A549 (cell line): ENCODE results near the gene QSOX1. TPM values are rescaled to one million over a fixed set of nuclear protein-coding genes. Genes with fewer than 3 reads are reported as not detected.

Source experiments
- ATAC-seq, 2 experiments: fragments of 200-7000 bp in 1 of 2; fragments of >200 bp in 1 of 2; cut with Nextera tagmentation in 1 of 2; cut with Tn5 transposase in 1 of 2; 3 replicates each; pipeline versions ENCODE4 v1.8.0 to v1.9.1; 2018 to 2020; ENCODE audit warnings: mild to moderate bottlenecking in 1 of 2, moderate library complexity in 1 of 2
- CTCF ChIA-PET: fragments of 300-600 bp; sonication (Branson Sonifier 250); formaldehyde crosslinking; extraction: SDS; loops from one replicate; lab custom pipeline; 2021; ENCODE audit warnings: antibody characterized with exemption, inconsistent platforms; lab: Yijun Ruan, JAX
- POLR2A ChIA-PET: fragments of 350-600 bp; formaldehyde crosslinking; extraction: SDS; loops from one replicate; lab custom pipeline; 2021; ENCODE audit warnings: antibody characterized with exemption, inconsistent platforms; lab: Yijun Ruan, JAX
- DNase-seq, 2 experiments: peaks; one replicate each; pipeline versions ENCODE4 v3.0.0 to v3.0.0-alpha.2; 2011 to 2016; ENCODE audit warnings: low read depth in 1 of 2, low spot score in 1 of 2
- FAIRE-seq: peaks from 2 replicates; lab custom pipeline; 2011; peaks lifted over from hg19 to GRCh38; lab: Jason Lieb, UNC
- H3K27ac ChIP-seq, 2 experiments: fragments of >200 bp; sonication (Bioruptor Twin); formaldehyde crosslinking; 3 replicates each; pipeline ENCODE4 v1.5.1; 2016 to 2017
- H3K4me1 ChIP-seq: fragments of >200 bp; sonication (Bioruptor Twin); formaldehyde crosslinking; 3 replicates; pipeline ENCODE4 v1.6.1; 2016
- H3K4me2 ChIP-seq: fragments of >200 bp; sonication (Bioruptor Twin); formaldehyde crosslinking; 3 replicates; pipeline ENCODE4 v1.6.1; 2016
- H3K4me3 ChIP-seq: fragments of >200 bp; sonication (Bioruptor Twin); formaldehyde crosslinking; 3 replicates; pipeline ENCODE4 v1.5.1; 2016
- H3K9me3 ChIP-seq: fragments of >200 bp; sonication (Bioruptor Twin); formaldehyde crosslinking; 3 replicates; pipeline ENCODE4 v1.6.1; 2016
- BHLHE40 ChIP-seq: IDR thresholded peaks from 2 replicates; pipeline ENCODE4 v1.6.1; 2012; ENCODE audit warnings: low read depth, low read length, inconsistent platforms
- CEBPB ChIP-seq, 2 experiments: fragments of >200 bp in 1 of 2; sonication (Bioruptor Twin) in 1 of 2; formaldehyde crosslinking in 1 of 2; IDR thresholded peaks; 2 replicates each; pipeline ENCODE4 v1.6.1; 2012 to 2016
- CHD2 ChIP-seq: fragments of 150-350 bp; IDR thresholded peaks from 2 replicates; pipeline ENCODE4 v1.6.1; 2014; ENCODE audit warnings: low read length; ENCODE audit not compliant: partially characterized antibody
- CTCF ChIP-seq: fragments of >200 bp; sonication (Bioruptor Twin); formaldehyde crosslinking; IDR thresholded peaks from 3 replicates; pipeline ENCODE4 v1.5.1; 2016
- EHF ChIP-seq: fragments of 250-450 bp; sonication (Bioruptor Pico); IDR thresholded peaks from 2 replicates; pipeline ENCODE4 v1.5.0; 2020; ENCODE audit warnings: mild to moderate bottlenecking
- EP300 ChIP-seq, 2 experiments: fragments of >200 bp; sonication (Bioruptor Twin); formaldehyde crosslinking; IDR thresholded peaks; 2 replicates in 1 of 2; 3 replicates in 1 of 2; pipeline ENCODE4 v1.6.1; 2016 to 2017
- ESRRA ChIP-seq: fragments of 150-350 bp; IDR thresholded peaks from 2 replicates; pipeline ENCODE4 v1.6.1; 2014; ENCODE audit warnings: mild to moderate bottlenecking, low read length, borderline replicate concordance
- FOSB ChIP-seq: fragments of 250-450 bp; sonication (Bioruptor Pico); IDR thresholded peaks from 2 replicates; pipeline ENCODE4 v1.5.0; 2020; ENCODE audit warnings: mild to moderate bottlenecking, moderate library complexity
- GATA3 ChIP-seq: IDR thresholded peaks from 2 replicates; pipeline ENCODE4 v1.6.1; 2012; ENCODE audit warnings: borderline replicate concordance
- HOXA7 ChIP-seq: fragments of 250-450 bp; sonication (Bioruptor Pico); IDR thresholded peaks from 2 replicates; pipeline ENCODE4 v1.5.0; 2020; ENCODE audit warnings: mild to moderate bottlenecking, moderate library complexity
- HOXB5 ChIP-seq: fragments of 250-450 bp; sonication (Bioruptor Pico); IDR thresholded peaks from 2 replicates; pipeline ENCODE4 v1.5.0; 2020; ENCODE audit warnings: mild to moderate bottlenecking, moderate library complexity
- JUNB ChIP-seq: fragments of >200 bp; sonication (Bioruptor Twin); formaldehyde crosslinking; IDR thresholded peaks from 2 replicates; pipeline ENCODE4 v1.6.1; 2016
- KDM1A ChIP-seq: fragments of 200-600 bp; sonication (generic); IDR thresholded peaks from 2 replicates; pipeline ENCODE4 v1.6.1; 2016; ENCODE audit warnings: low read depth, mild to moderate bottlenecking
- KDM5A ChIP-seq: fragments of 200-600 bp; sonication (generic); IDR thresholded peaks from 2 replicates; pipeline ENCODE4 v1.6.1; 2016; ENCODE audit warnings: antibody characterized with exemption, mild to moderate bottlenecking
- MAFK ChIP-seq: fragments of 450-650 bp; IDR thresholded peaks from 2 replicates; pipeline ENCODE4 v1.6.1; 2014; ENCODE audit not compliant: partially characterized antibody
- MAZ ChIP-seq: fragments of 150-350 bp; IDR thresholded peaks from 2 replicates; pipeline ENCODE4 v1.6.1; 2014; ENCODE audit warnings: antibody characterized with exemption, low read depth, low read length, borderline replicate concordance
- PHF8 ChIP-seq: fragments of 200-600 bp; sonication (generic); IDR thresholded peaks from 2 replicates; pipeline ENCODE4 v1.6.1; 2016; ENCODE audit warnings: low read depth, mild to moderate bottlenecking, antibody characterized with exemption, moderate library complexity, borderline replicate concordance
- POLR2AphosphoS2 ChIP-seq: conservative IDR thresholded peaks from 2 replicates; pipeline ENCODE4 v1.6.1; 2012; ENCODE audit warnings: low read length, improper control_type of control experiment, inconsistent platforms
- RARB ChIP-seq: fragments of 250-450 bp; sonication (Bioruptor Pico); IDR thresholded peaks from 2 replicates; pipeline ENCODE4 v1.8.0; 2021; ENCODE audit warnings: mild to moderate bottlenecking, moderate library complexity
- RNF2 ChIP-seq: fragments of 200-600 bp; sonication (generic); IDR thresholded peaks from 2 replicates; pipeline ENCODE4 v1.6.1; 2016; ENCODE audit warnings: low read depth, mild to moderate bottlenecking, antibody characterized with exemption, moderate library complexity, borderline replicate concordance
- SREBF2 ChIP-seq: fragments of 450-650 bp; IDR thresholded peaks from 2 replicates; pipeline ENCODE4 v1.6.1; 2014; ENCODE audit warnings: mild to moderate bottlenecking, moderate library complexity
- TFCP2L1 ChIP-seq: fragments of 250-450 bp; sonication (Bioruptor Pico); IDR thresholded peaks from 2 replicates; pipeline ENCODE4 v1.5.0; 2021; ENCODE audit warnings: mild to moderate bottlenecking
- ZC3H11A ChIP-seq: fragments of 450-650 bp; IDR thresholded peaks from 2 replicates; pipeline ENCODE4 v1.6.1; 2014; ENCODE audit warnings: antibody characterized with exemption, mild to moderate bottlenecking
- WGBS: methylation state at CpG from one replicate; pipeline ENCODE4 v1.1.6; 2017; ENCODE audit errors: missing lambda C conversion rate; 5-methylcytosine and 5-hydroxymethylcytosine counted together
- polyA plus RNA-seq, 4 experiments: library from polyadenylated mRNA; depleted of rRNA in 3 of 4; stranded (reverse); fragments of >200 nt; fragmentation: RNase III in 1 of 4; extraction: RNeasy Plus Mini Kit Qiagen cat#74134 plus additional on column Dnase treatment in 1 of 4; gene quantifications; 2 replicates in 3 of 4; 3 replicates in 1 of 4; pipeline ENCODE4 v1.2.3, GENCODE V29; 2011 to 2017
- TF ChIP-seq, protein P1 (sequence below): fragments of >200 bp; sonication (Bioruptor Twin); formaldehyde crosslinking; IDR thresholded peaks from 3 replicates; pipeline ENCODE4 v1.6.1; 2016
- TF ChIP-seq, protein P2 (sequence below): IDR thresholded peaks from 2 replicates; pipeline ENCODE4 v1.6.1; 2012
- TF ChIP-seq, protein P3 (sequence below): fragments of 200-600 bp; sonication (generic); IDR thresholded peaks from 2 replicates; pipeline ENCODE4 v1.6.1; 2016; ENCODE audit warnings: antibody characterized with exemption, mild to moderate bottlenecking, moderate library complexity
- TF ChIP-seq, protein P4 (sequence below): IDR thresholded peaks from 2 replicates; pipeline ENCODE4 v1.6.1; 2012

QSOX1 gene
- polyA plus RNA-seq, 2 of the 4 experiments (the other 2 are of a cell fraction), result 43.8 to 60.2 TPM

- H3K4me1 ChIP-seq, result peaks cover 19% of the 10 kb centered on the region
- ChIA-PET POLR2A (no interaction called here), CTCF (interaction anchor here (0.6 to 9.1 kb wide), 6 partner anchors 10 to 577 kb away, joined by 3 to 132 read pairs (median 26); partner anchors contain the start of gene QSOX1)
- H3K27ac ChIP-seq, result no peak overlapping the region
- no peaks in the 10 kb centered on the region for H3K9me3 ChIP-seq
- no peak for ATAC-seq
- H3K4me2 ChIP-seq, result no peak overlapping the region
- H3K4me3 ChIP-seq, result no peak overlapping the region
- no peak for DNase-seq
- TF ChIP-seq HOXB5 (CRISPR knock-in tag), result no peak
- TF ChIP-seq, protein P1, sequence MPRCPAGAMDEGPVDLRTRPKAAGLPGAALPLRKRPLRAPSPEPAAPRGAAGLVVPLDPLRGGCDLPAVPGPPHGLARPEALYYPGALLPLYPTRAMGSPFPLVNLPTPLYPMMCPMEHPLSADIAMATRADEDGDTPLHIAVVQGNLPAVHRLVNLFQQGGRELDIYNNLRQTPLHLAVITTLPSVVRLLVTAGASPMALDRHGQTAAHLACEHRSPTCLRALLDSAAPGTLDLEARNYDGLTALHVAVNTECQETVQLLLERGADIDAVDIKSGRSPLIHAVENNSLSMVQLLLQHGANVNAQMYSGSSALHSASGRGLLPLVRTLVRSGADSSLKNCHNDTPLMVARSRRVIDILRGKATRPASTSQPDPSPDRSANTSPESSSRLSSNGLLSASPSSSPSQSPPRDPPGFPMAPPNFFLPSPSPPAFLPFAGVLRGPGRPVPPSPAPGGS, result no peak
- TF ChIP-seq, protein P2, sequence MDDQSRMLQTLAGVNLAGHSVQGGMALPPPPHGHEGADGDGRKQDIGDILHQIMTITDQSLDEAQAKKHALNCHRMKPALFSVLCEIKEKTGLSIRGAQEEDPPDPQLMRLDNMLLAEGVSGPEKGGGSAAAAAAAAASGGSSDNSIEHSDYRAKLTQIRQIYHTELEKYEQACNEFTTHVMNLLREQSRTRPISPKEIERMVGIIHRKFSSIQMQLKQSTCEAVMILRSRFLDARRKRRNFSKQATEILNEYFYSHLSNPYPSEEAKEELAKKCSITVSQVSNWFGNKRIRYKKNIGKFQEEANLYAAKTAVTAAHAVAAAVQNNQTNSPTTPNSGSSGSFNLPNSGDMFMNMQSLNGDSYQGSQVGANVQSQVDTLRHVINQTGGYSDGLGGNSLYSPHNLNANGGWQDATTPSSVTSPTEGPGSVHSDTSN, result no peak
- TF ChIP-seq CHD2, result no peak
- TF ChIP-seq ZC3H11A, result no peak
- TF ChIP-seq EHF, result no peak
- TF ChIP-seq POLR2AphosphoS2, result no peak
- no peak for TF ChIP-seq CEBPB (IDR thresholded peaks at IDR 0.05)
- no peak for TF ChIP-seq FOSB (CRISPR knock-in tag)
- no peak for TF ChIP-seq KDM5A
- no peak for TF ChIP-seq HOXA7 (CRISPR knock-in tag)
- TF ChIP-seq BHLHE40, result no peak
- TF ChIP-seq, protein P3, sequence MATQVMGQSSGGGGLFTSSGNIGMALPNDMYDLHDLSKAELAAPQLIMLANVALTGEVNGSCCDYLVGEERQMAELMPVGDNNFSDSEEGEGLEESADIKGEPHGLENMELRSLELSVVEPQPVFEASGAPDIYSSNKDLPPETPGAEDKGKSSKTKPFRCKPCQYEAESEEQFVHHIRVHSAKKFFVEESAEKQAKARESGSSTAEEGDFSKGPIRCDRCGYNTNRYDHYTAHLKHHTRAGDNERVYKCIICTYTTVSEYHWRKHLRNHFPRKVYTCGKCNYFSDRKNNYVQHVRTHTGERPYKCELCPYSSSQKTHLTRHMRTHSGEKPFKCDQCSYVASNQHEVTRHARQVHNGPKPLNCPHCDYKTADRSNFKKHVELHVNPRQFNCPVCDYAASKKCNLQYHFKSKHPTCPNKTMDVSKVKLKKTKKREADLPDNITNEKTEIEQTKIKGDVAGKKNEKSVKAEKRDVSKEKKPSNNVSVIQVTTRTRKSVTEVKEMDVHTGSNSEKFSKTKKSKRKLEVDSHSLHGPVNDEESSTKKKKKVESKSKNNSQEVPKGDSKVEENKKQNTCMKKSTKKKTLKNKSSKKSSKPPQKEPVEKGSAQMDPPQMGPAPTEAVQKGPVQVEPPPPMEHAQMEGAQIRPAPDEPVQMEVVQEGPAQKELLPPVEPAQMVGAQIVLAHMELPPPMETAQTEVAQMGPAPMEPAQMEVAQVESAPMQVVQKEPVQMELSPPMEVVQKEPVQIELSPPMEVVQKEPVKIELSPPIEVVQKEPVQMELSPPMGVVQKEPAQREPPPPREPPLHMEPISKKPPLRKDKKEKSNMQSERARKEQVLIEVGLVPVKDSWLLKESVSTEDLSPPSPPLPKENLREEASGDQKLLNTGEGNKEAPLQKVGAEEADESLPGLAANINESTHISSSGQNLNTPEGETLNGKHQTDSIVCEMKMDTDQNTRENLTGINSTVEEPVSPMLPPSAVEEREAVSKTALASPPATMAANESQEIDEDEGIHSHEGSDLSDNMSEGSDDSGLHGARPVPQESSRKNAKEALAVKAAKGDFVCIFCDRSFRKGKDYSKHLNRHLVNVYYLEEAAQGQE, result no peak
- no peak for TF ChIP-seq MAZ
- TF ChIP-seq RARB (CRISPR knock-in tag), result no peak
- 89% methylated on average over 10 of the region's 12 CpGs for WGBS
- FAIRE-seq, result no peak
Observed at GRCh38 chr1:180165509-180166435, 11.1 kb downstream of the QSOX1 start.

DNA sequence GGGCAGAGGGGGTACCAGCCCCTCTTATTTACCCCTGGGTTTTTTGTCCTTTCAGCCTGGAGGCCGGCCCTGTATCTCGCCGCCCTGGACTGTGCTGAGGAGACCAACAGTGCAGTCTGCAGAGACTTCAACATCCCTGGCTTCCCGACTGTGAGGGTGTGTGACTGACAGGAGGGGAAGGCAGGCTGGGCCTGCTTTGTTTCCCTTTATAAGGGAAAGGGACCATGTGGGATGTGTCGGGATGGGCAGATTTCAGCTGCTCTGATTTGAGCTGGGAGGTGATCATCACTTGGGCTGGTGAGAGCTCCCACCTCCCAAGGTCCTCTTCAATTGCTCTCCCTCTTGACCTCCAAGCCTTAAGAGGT, 11.7 kb downstream of the QSOX1 start:
- peaks cover 19% of the 10 kb centered on the region for H3K4me1 ChIP-seq
- no peak overlapping the region for H3K4me3 ChIP-seq
- WGBS, result 98% methylated on average over 5 of the region's 5 CpGs
- H3K9me3 ChIP-seq, result no peaks in the 10 kb centered on the region
- ChIA-PET CTCF (interaction anchor here (0.6 to 9.1 kb wide), 5 partner anchors 10 to 578 kb away, joined by 3 to 132 read pairs (median 48); partner anchors contain the start of gene QSOX1), POLR2A (no interaction called here)
- H3K27ac ChIP-seq, result no peak overlapping the region
- DNase-seq (no peak), FAIRE-seq (no peak), ATAC-seq (no peak)
- H3K4me2 ChIP-seq, result no peak overlapping the region
- no peak for TF ChIP-seq JUNB
- TF ChIP-seq KDM5A, result no peak
- TF ChIP-seq RARB (CRISPR knock-in tag), result no peak
- TF ChIP-seq PHF8, result no peak
- TF ChIP-seq CTCF, result no peak
- TF ChIP-seq TFCP2L1, result no peak
- no peak for TF ChIP-seq RNF2
- TF ChIP-seq MAFK, result no peak
- TF ChIP-seq, protein P2, result no peak
- no peak for TF ChIP-seq HOXA7 (CRISPR knock-in tag)
- TF ChIP-seq EP300 (IDR thresholded peaks at IDR 0.05), result no peak
- TF ChIP-seq CHD2, result no peak
- TF ChIP-seq KDM1A, result no peak
- no peak for TF ChIP-seq ESRRA
- TF ChIP-seq, protein P4, sequence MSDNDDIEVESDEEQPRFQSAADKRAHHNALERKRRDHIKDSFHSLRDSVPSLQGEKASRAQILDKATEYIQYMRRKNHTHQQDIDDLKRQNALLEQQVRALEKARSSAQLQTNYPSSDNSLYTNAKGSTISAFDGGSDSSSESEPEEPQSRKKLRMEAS, result no peak
- TF ChIP-seq HOXB5 (CRISPR knock-in tag), result no peak
- TF ChIP-seq SREBF2, result no peak
- no peak for TF ChIP-seq GATA3
